ENCODE measurements around the gene CYP2J2.
A peak's percentile ranks its signal among the peaks of the same experiment; 100 is the strongest.

The CYP2J2 gene

GRCh38 chr1:59906931-59907330, 19.6 kb downstream of the CYP2J2 start:
- Histone ChIP-seq H3K9me3 (ENCODE audit: insufficient read depth, low read length) (no peaks in the 10 kb centered on the region), H3K36me3 (ENCODE audit: insufficient read depth, insufficient read length, low read length) (no peaks in the 10 kb centered on the region), H3K4me1 (ENCODE audit: insufficient read depth, insufficient read length) (no peaks in the 10 kb centered on the region), H3K9ac (ENCODE audit: insufficient read length, low read depth) (no peak overlapping the region), H3K4me3 (ENCODE audit: insufficient read length, low read depth) (no peak overlapping the region), H3K27me3 (ENCODE audit: insufficient read depth, insufficient read length) (no peaks in the 10 kb centered on the region)
- no peak for DNase-seq (ENCODE audit: low read depth, low spot score)
- TF ChIP-seq SUZ12 (IDR thresholded peaks at IDR 0.05; ENCODE audit: extremely low read depth, insufficient read depth, insufficient read length), result no peak
- no peak for TF ChIP-seq YY1 (IDR thresholded peaks at IDR 0.05; ENCODE audit: insufficient read depth, insufficient read length)
- no peak for TF ChIP-seq ZNF274 (IDR thresholded peaks at IDR 0.05; ENCODE audit: low read depth, low read length)

- no peak for TF ChIP-seq SUZ12 (IDR thresholded peaks at IDR 0.05; ENCODE audit: extremely low read depth, insufficient read depth, insufficient read length)
- TF ChIP-seq ZNF274 (IDR thresholded peaks at IDR 0.05; ENCODE audit: low read depth, low read length), result no peak
- TF ChIP-seq YY1 (IDR thresholded peaks at IDR 0.05; ENCODE audit: insufficient read depth, insufficient read length), result no peak
- H3K9ac ChIP-seq (ENCODE audit: insufficient read length, low read depth), result no peak overlapping the region
- no peak overlapping the region for H3K4me3 ChIP-seq (ENCODE audit: insufficient read length, low read depth)
- no peaks in the 10 kb centered on the region for H3K9me3 ChIP-seq (ENCODE audit: insufficient read depth, low read length)
- no peaks in the 10 kb centered on the region for H3K27me3 ChIP-seq (ENCODE audit: insufficient read depth, insufficient read length)
- no peaks in the 10 kb centered on the region for H3K4me1 ChIP-seq (ENCODE audit: insufficient read depth, insufficient read length)
- DNase-seq (ENCODE audit: low read depth, low spot score), result peak; percentile 32
- H3K36me3 ChIP-seq (ENCODE audit: insufficient read depth, insufficient read length, low read length), result no peaks in the 10 kb centered on the region
Observed at GRCh38 chr1:59903141-59903754, 23.3 kb downstream of the CYP2J2 start.

- TF ChIP-seq SUZ12 (IDR thresholded peaks at IDR 0.05; ENCODE audit: extremely low read depth, insufficient read depth, insufficient read length), result no peak
- no peak for TF ChIP-seq YY1 (IDR thresholded peaks at IDR 0.05; ENCODE audit: insufficient read depth, insufficient read length)
- TF ChIP-seq ZNF274 (IDR thresholded peaks at IDR 0.05; ENCODE audit: low read depth, low read length), result no peak
- no peak overlapping the region for H3K9ac ChIP-seq (ENCODE audit: insufficient read length, low read depth)
Observed at GRCh38 chr1:59901770-59902388, 24.7 kb downstream of the CYP2J2 start.

GRCh38 chr1:59900640-59901039, 25.9 kb downstream of the CYP2J2 start:
- no peak overlapping the region for H3K9ac ChIP-seq (ENCODE audit: insufficient read length, low read depth)
- H3K27me3 ChIP-seq (ENCODE audit: insufficient read depth, insufficient read length), result no peaks in the 10 kb centered on the region
- H3K4me3 ChIP-seq (ENCODE audit: insufficient read length, low read depth), result no peak overlapping the region
- no peaks in the 10 kb centered on the region for H3K36me3 ChIP-seq (ENCODE audit: insufficient read depth, insufficient read length, low read length)
- peak; percentile 18 for DNase-seq (ENCODE audit: low read depth, low spot score)
- no peak for TF ChIP-seq SUZ12 (IDR thresholded peaks at IDR 0.05; ENCODE audit: extremely low read depth, insufficient read depth, insufficient read length)
- TF ChIP-seq ZNF274 (IDR thresholded peaks at IDR 0.05; ENCODE audit: low read depth, low read length), result no peak
- TF ChIP-seq YY1 (IDR thresholded peaks at IDR 0.05; ENCODE audit: insufficient read depth, insufficient read length), result no peak
- no peaks in the 10 kb centered on the region for H3K4me1 ChIP-seq (ENCODE audit: insufficient read depth, insufficient read length)
- H3K9me3 ChIP-seq (ENCODE audit: insufficient read depth, low read length), result no peaks in the 10 kb centered on the region

More at GRCh38 chr1:59901770-59902388, 24.7 kb downstream of the CYP2J2 start:
- DNase-seq (ENCODE audit: low read depth, low spot score), result no peak
- Histone ChIP-seq H3K36me3 (ENCODE audit: insufficient read depth, insufficient read length, low read length) (no peaks in the 10 kb centered on the region), H3K4me3 (ENCODE audit: insufficient read length, low read depth) (no peak overlapping the region), H3K4me1 (ENCODE audit: insufficient read depth, insufficient read length) (no peaks in the 10 kb centered on the region), H3K9me3 (ENCODE audit: insufficient read depth, low read length) (no peaks in the 10 kb centered on the region), H3K27me3 (ENCODE audit: insufficient read depth, insufficient read length) (no peaks in the 10 kb centered on the region)

GRCh38 chr1:59898927-59899326, 27.6 kb downstream of the CYP2J2 start:
- DNase-seq (ENCODE audit: low read depth, low spot score), result no peak
- H3K36me3 ChIP-seq (ENCODE audit: insufficient read depth, insufficient read length, low read length), result no peaks in the 10 kb centered on the region
- no peak overlapping the region for H3K9ac ChIP-seq (ENCODE audit: insufficient read length, low read depth)
- H3K4me3 ChIP-seq (ENCODE audit: insufficient read length, low read depth), result no peak overlapping the region
- no peaks in the 10 kb centered on the region for H3K27me3 ChIP-seq (ENCODE audit: insufficient read depth, insufficient read length)
- TF ChIP-seq ZNF274 (IDR thresholded peaks at IDR 0.05; ENCODE audit: low read depth, low read length) (no peak), YY1 (IDR thresholded peaks at IDR 0.05; ENCODE audit: insufficient read depth, insufficient read length) (no peak), SUZ12 (IDR thresholded peaks at IDR 0.05; ENCODE audit: extremely low read depth, insufficient read depth, insufficient read length) (no peak)
- no peaks in the 10 kb centered on the region for H3K4me1 ChIP-seq (ENCODE audit: insufficient read depth, insufficient read length)
- no peaks in the 10 kb centered on the region for H3K9me3 ChIP-seq (ENCODE audit: insufficient read depth, low read length)

GRCh38 chr1:59897165-59897564, 29.4 kb downstream of the CYP2J2 start:
- no peaks in the 10 kb centered on the region for H3K9me3 ChIP-seq (ENCODE audit: insufficient read depth, low read length)
- H3K9ac ChIP-seq (ENCODE audit: insufficient read length, low read depth), result no peak overlapping the region
- no peaks in the 10 kb centered on the region for H3K27me3 ChIP-seq (ENCODE audit: insufficient read depth, insufficient read length)
- DNase-seq (ENCODE audit: low read depth, low spot score), result no peak
- no peak overlapping the region for H3K4me3 ChIP-seq (ENCODE audit: insufficient read length, low read depth)
- H3K36me3 ChIP-seq (ENCODE audit: insufficient read depth, insufficient read length, low read length), result no peaks in the 10 kb centered on the region
- no peaks in the 10 kb centered on the region for H3K4me1 ChIP-seq (ENCODE audit: insufficient read depth, insufficient read length)
- TF ChIP-seq ZNF274 (IDR thresholded peaks at IDR 0.05; ENCODE audit: low read depth, low read length) (no peak), SUZ12 (IDR thresholded peaks at IDR 0.05; ENCODE audit: extremely low read depth, insufficient read depth, insufficient read length) (no peak), YY1 (IDR thresholded peaks at IDR 0.05; ENCODE audit: insufficient read depth, insufficient read length) (no peak)

Data from NT2/D1 (cell line).